HFFc6 (cell line): ENCODE measurements around the gene GPR55. TPM values are rescaled to one million over a fixed set of nuclear protein-coding genes. Genes with fewer than 3 reads are reported as not detected.
A peak's percentile ranks its signal among the peaks of the same experiment; 100 is the strongest.

Experiments used
- DNase-seq: peaks from one replicate; pipeline ENCODE4 v3.0.0-alpha.2; 2018
- H3K27ac Mint-ChIP-seq: 2 replicates; pipeline ENCODE4 v1.8.0; 2020; ENCODE audit warnings: mild to moderate bottlenecking, mixed read lengths
- H3K27me3 Mint-ChIP-seq: 2 replicates; pipeline ENCODE4 v1.8.0; 2021; ENCODE audit warnings: mild to moderate bottlenecking, moderate library complexity, mixed read lengths; ENCODE audit not compliant: insufficient read depth
- H3K36me3 Mint-ChIP-seq: 2 replicates; pipeline ENCODE4 v1.8.0; 2021; ENCODE audit warnings: low read depth, mixed read lengths
- H3K4me1 Mint-ChIP-seq: 2 replicates; pipeline ENCODE4 v1.8.0; 2020; ENCODE audit warnings: low read depth, mixed read lengths
- H3K4me3 Mint-ChIP-seq: 2 replicates; pipeline ENCODE4 v1.8.0; 2020; ENCODE audit warnings: mild to moderate bottlenecking, moderate library complexity, mixed read lengths
- H3K9me3 Mint-ChIP-seq: 2 replicates; pipeline ENCODE4 v1.8.0; 2020; ENCODE audit warnings: mild to moderate bottlenecking, mixed read lengths
- total RNA-seq, 6 experiments: library from RNA; stranded (reverse); fragmentation: NEBNext Ultra II Directional; extraction: Animal tissue kit (Norgen Biotek cat#: 25700); gene quantifications; 2 replicates in 1 of 6; 3 replicates in 5 of 6; pipeline ENCODE4 v1.2.3, GENCODE V29; 2021
- TF ChIP-seq, protein P1 (sequence below): fragments of 200-600 bp; sonication (generic); IDR thresholded peaks from 2 replicates; pipeline ENCODE4 v1.5.0; 2021; ENCODE audit warnings: antibody characterized with exemption, mild to moderate bottlenecking

The GPR55 gene
- total RNA-seq, 6 experiments from 2014 or later: not detected

DNA sequence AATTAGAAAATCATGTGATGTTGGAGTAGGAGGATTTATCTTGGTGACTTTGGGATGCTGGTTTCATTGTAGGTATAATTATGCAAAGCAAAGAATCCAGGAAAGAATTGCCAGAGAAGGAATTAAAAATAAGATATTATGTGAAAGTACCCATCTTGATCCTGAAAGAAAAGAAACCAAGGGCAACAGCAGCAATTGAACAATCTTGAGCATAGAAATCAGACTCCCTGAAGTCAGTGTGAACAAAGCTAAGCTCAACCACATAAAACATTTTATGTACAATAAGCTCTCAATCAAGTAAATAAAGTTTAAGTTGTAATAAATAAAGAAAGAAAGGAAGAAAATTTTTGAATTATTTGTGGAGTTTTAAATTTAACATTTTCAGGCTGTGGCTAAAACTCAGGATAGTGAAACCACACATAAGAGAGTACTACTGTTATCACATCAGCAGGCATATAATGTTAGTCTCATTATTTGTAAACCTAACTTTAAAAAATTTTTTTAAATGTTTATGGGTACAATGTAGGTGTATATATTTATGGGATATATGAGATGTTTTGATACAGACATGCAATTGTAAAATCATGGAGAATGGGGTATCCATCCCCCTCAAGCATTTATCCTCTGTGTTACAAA, 32.8 kb upstream of the GPR55 start:
- TF ChIP-seq, protein P1, sequence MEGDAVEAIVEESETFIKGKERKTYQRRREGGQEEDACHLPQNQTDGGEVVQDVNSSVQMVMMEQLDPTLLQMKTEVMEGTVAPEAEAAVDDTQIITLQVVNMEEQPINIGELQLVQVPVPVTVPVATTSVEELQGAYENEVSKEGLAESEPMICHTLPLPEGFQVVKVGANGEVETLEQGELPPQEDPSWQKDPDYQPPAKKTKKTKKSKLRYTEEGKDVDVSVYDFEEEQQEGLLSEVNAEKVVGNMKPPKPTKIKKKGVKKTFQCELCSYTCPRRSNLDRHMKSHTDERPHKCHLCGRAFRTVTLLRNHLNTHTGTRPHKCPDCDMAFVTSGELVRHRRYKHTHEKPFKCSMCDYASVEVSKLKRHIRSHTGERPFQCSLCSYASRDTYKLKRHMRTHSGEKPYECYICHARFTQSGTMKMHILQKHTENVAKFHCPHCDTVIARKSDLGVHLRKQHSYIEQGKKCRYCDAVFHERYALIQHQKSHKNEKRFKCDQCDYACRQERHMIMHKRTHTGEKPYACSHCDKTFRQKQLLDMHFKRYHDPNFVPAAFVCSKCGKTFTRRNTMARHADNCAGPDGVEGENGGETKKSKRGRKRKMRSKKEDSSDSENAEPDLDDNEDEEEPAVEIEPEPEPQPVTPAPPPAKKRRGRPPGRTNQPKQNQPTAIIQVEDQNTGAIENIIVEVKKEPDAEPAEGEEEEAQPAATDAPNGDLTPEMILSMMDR: no peak
- Mint-ChIP-seq H3K36me3 (no peaks in the 10 kb centered on the region), H3K4me1 (peaks cover 13% of the 10 kb centered on the region), H3K27me3 (peaks cover 60% of the 10 kb centered on the region), H3K27ac (no peak overlapping the region), H3K4me3 (peak overlapping the region; percentile 88), H3K9me3 (no peaks in the 10 kb centered on the region)
- DNase-seq: no peak

DNA sequence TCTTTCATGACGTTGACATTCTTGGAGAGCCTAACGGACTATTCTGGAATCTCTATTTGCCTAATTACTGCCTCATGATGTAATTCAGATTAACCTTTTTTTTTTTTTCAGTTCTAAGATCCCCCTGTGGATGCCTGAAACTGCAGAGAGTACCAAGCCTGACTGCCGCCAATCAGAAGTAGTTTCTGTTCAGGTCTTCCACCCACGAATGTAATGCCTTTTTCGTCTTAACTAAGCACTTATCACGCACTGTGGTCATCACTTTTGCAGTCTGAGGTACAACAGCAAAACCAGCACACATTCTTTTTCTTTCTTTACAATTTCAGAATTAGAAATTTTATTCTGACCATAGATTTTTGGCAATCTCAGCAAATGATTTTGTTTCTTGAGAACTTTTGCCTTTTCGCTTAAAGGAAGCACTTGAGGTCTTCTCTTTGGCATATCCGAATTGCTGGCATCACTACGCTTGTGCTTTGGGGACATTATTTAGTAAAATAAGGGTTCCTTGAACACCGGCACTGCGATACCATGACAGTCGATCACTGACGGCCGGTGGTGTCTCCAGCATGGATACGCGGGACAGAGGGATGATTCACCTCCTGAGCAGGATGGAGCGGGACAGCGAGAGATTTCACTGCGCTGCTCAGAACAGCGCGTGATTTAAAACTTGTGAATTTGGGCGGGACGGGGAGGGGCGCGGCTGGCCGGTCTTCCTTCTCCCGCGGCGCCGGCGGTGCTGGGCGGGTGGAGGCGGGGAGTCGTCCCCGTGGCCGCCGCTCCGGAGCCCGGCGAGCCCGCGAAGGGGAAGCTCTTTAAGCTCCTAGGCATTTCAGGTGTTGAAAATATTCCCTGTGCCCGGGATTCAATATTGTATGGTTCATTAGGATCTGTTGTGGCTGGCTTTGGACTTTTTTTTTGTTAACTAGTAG, 32.0 kb upstream of the GPR55 start:
- Mint-ChIP-seq H3K4me3 (peak overlapping the region; percentile 88), H3K36me3 (no peaks in the 10 kb centered on the region), H3K9me3 (no peaks in the 10 kb centered on the region), H3K4me1 (peaks cover 13% of the 10 kb centered on the region), H3K27me3 (peaks cover 64% of the 10 kb centered on the region), H3K27ac (no peak overlapping the region)
- TF ChIP-seq, protein P1: no peak
- DNase-seq: peak; percentile 13

GRCh38 chr2:230955163-230955737, 30.2 kb upstream of the GPR55 start:
- no peak overlapping the region for H3K4me3 Mint-ChIP-seq
- TF ChIP-seq, protein P1: no peak

GRCh38 chr2:230954746-230955145, 29.7 kb upstream of the GPR55 start:
- Mint-ChIP-seq H3K4me3 (no peak overlapping the region), H3K9me3 (no peaks in the 10 kb centered on the region), H3K27me3 (peaks cover 52% of the 10 kb centered on the region), H3K27ac (no peak overlapping the region), H3K4me1 (peaks cover 13% of the 10 kb centered on the region), H3K36me3 (no peaks in the 10 kb centered on the region)
- no peak for DNase-seq
- TF ChIP-seq, protein P1: no peak

More at GRCh38 chr2:230955163-230955737, 30.2 kb upstream of the GPR55 start:
- no peak for DNase-seq
- H3K27ac Mint-ChIP-seq: no peak overlapping the region
- H3K9me3 Mint-ChIP-seq: no peaks in the 10 kb centered on the region
- H3K4me1 Mint-ChIP-seq: peaks cover 13% of the 10 kb centered on the region
- no peaks in the 10 kb centered on the region for H3K36me3 Mint-ChIP-seq
- H3K27me3 Mint-ChIP-seq: peaks cover 53% of the 10 kb centered on the region

DNA sequence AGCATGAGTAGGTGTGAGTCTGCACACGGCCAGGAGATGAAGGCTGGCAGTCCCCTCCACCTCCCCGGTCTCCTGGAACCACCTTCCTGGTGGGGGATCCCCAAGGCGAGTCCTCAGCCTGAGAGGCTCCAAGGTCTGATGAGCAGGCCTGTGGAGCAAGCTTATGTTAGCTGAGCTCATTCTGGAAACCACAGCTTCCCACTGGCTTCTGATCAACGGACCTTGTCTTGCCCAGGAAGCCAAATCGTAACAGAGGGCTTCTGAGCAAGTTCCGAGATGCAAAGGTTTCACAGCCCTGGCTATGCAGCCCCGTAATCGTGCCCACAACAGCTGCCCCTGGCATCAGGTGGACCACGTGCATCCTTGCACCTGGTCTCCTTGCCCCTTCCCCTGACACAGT, 28.8 kb upstream of the GPR55 start:
- no peak for DNase-seq
- TF ChIP-seq, protein P1: no peak
- Mint-ChIP-seq H3K9me3 (no peaks in the 10 kb centered on the region), H3K4me3 (no peak overlapping the region), H3K4me1 (peaks cover 13% of the 10 kb centered on the region), H3K27me3 (peaks cover 49% of the 10 kb centered on the region), H3K27ac (no peak overlapping the region), H3K36me3 (no peaks in the 10 kb centered on the region)
